ENCODE results near the gene RCBTB2. TPM values are rescaled to one million over a fixed set of nuclear protein-coding genes. Genes with fewer than 3 reads are reported as not detected.
A peak's percentile ranks its signal among the peaks of the same experiment; 100 is the strongest.

The RCBTB2 gene
- total and polyA plus RNA-seq, 7 donors, result 4.2 to 21.9 (median 9.9) TPM

DNA sequence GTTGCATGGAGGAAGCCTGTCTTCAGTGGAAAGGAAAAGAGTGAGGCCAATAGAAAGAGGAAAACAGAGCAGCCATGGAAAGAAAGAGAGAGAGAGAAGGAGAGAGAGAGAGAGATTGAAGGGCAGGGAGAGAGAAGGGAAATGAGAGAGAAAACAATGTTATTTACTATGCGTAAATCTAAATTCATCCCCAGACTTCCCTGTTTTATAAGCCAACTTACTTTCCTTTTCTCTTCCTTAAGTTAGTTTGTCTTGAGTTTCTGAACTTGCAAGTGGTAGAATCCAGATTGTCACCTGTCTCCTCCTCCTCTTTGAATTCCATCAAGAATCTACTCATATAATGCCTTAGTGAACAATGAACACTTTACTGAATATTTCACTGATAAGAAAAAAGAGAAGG, 16.8 kb upstream of the RCBTB2 start:
- intact Hi-C loops (cut with DNase I), result no loop called here
- H3K36me3 ChIP-seq, result no peaks in the 10 kb centered on the region
- H3K9me3 ChIP-seq, result peaks cover 0 to 19% (median 0%) of the 10 kb centered on the region in 4 donors
- no peak overlapping the region for H3K27ac ChIP-seq
- H3K4me3 ChIP-seq, result no peak overlapping the region
- H3K4me1 ChIP-seq, result no peaks in the 10 kb centered on the region
- no peak for DNase-seq
- H3K27me3 ChIP-seq, result no peaks in the 10 kb centered on the region
- WGBS, 2 donors, result 88 to 95% methylated on average over 1 of the region's 1 CpG
- TF ChIP-seq, protein P1, sequence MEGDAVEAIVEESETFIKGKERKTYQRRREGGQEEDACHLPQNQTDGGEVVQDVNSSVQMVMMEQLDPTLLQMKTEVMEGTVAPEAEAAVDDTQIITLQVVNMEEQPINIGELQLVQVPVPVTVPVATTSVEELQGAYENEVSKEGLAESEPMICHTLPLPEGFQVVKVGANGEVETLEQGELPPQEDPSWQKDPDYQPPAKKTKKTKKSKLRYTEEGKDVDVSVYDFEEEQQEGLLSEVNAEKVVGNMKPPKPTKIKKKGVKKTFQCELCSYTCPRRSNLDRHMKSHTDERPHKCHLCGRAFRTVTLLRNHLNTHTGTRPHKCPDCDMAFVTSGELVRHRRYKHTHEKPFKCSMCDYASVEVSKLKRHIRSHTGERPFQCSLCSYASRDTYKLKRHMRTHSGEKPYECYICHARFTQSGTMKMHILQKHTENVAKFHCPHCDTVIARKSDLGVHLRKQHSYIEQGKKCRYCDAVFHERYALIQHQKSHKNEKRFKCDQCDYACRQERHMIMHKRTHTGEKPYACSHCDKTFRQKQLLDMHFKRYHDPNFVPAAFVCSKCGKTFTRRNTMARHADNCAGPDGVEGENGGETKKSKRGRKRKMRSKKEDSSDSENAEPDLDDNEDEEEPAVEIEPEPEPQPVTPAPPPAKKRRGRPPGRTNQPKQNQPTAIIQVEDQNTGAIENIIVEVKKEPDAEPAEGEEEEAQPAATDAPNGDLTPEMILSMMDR (IDR thresholded peaks at IDR 0.05), result no peak
- TF ChIP-seq POLR2AphosphoS5 (IDR thresholded peaks at IDR 0.05) (no peak), EP300 (IDR thresholded peaks at IDR 0.05) (no peak), POLR2A (IDR thresholded peaks at IDR 0.05) (no peak)

DNA sequence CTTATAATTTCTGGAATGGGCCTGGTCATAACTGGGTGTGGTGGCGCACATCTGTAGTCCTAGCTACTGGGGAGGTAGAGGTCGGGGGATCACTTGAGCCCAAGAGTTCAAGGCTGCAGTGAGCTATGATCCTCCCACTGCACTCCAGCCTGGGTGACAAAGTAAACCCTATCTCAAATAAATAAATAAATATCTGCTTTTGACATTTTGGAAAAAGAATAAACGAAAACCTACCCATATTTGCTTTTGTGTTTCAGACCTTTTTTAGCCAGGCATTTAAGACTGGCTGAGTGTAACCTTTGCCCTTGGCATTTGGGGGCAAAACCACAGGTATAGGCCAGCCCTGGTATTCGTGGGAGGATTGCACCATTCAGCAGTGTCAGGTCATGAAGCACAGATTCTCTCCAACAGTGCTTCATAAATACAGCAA, 14.8 kb upstream of the RCBTB2 start:
- no peak overlapping the region for H3K4me3 ChIP-seq
- intact Hi-C loops (cut with DNase I), result no loop called here
- 69 to 84% methylated on average over 4 of the region's 4 CpGs for WGBS, 2 donors
- H3K4me1 ChIP-seq, result peaks cover 0 to 6% (median 5%) of the 10 kb centered on the region in 4 donors
- H3K9me3 ChIP-seq, result peaks cover 0 to 18% (median 0%) of the 10 kb centered on the region in 4 donors
- TF ChIP-seq POLR2AphosphoS5 (IDR thresholded peaks at IDR 0.05) (no peak), EP300 (IDR thresholded peaks at IDR 0.05) (no peak), POLR2A (IDR thresholded peaks at IDR 0.05) (no peak)
- TF ChIP-seq, protein P1 (IDR thresholded peaks at IDR 0.05), result no peak
- H3K27me3 ChIP-seq, result no peaks in the 10 kb centered on the region
- no peak for DNase-seq
- no peak overlapping the region for H3K27ac ChIP-seq
- H3K36me3 ChIP-seq, result no peaks in the 10 kb centered on the region

DNA sequence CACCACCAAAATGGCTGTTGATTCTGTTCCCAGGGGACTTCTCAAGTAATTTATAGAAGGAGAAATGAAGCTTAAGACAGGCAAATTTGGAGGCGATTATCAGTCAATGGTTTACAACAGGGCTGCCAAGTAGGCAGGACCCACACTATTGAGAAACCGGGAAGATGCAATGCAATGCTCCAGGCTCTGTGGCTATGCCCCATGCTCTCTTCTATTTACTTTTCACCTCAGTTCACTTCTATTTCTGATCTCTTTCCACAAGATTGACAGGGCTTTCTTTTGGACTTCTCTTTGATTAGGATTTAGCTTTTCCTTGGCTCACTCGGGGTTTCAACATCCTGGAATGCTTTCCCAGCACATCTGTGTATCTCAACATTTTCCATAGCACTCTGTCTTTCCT, 12.7 kb upstream of the RCBTB2 start:
- H3K27ac ChIP-seq, result no peak overlapping the region
- peaks cover 0 to 12% (median 11%) of the 10 kb centered on the region in 4 donors for H3K4me1 ChIP-seq
- no peaks in the 10 kb centered on the region for H3K36me3 ChIP-seq
- DNase-seq, result no peak
- intact Hi-C loops (cut with DNase I), result no loop called here
- H3K9me3 ChIP-seq, result no peaks in the 10 kb centered on the region
- no peaks in the 10 kb centered on the region for H3K27me3 ChIP-seq
- no peak for TF ChIP-seq EP300 (IDR thresholded peaks at IDR 0.05)
- TF ChIP-seq, protein P1 (IDR thresholded peaks at IDR 0.05), result no peak
- TF ChIP-seq POLR2AphosphoS5 (IDR thresholded peaks at IDR 0.05), result no peak
- no peak for TF ChIP-seq POLR2A (IDR thresholded peaks at IDR 0.05)
- WGBS, 2 donors, result 86 to 92% methylated on average over 3 of the region's 3 CpGs
- H3K4me3 ChIP-seq, result no peak overlapping the region

DNA sequence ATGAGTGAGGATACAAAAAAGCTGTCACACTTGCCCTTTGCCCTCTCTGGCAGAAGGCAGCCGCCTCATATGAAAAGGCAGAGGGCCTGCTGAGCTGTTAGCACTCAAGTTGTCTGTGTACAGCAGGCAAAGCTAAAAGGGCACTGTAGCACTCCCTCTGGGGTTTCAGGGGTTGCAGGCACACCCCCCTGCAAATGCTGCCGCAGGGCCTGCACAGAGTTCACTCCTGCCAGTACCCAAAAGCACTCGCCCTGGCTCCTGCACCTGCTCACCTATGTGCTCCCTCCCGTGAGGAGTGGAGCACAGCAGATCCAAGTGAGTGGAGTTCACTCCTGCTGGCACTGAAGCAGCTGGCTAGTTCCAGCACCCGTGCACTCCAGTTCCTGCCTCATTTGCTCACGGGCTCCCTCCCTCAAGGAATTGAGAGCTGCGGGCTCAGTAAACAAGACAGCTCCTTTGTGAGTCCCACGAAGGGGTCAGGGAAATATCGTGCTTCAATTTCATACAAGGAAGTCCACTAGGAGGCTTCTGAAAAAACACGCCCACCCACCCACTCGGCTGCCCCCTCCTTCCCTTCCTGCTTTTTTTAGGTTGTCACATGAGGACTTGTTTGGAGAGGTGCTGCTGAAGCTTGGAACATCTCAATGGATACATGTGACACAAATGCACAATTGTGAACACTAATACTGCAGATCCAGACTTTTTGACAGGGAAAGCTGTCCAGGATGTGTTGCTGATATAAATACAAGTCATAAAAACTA, 9.9 kb upstream of the RCBTB2 start:
- Histone ChIP-seq H3K27me3 (no peaks in the 10 kb centered on the region), H3K36me3 (no peaks in the 10 kb centered on the region), H3K27ac (peak overlapping the region; percentile 43 to 66 (median 58)), H3K4me1 (peaks cover 0 to 12% (median 11%) of the 10 kb centered on the region in 4 donors), H3K4me3 (peak overlapping the region in 1 of 4 donors; percentile 2), H3K9me3 (no peaks in the 10 kb centered on the region)
- intact Hi-C loops (cut with DNase I), result no loop called here
- peak; percentile 81 for DNase-seq
- WGBS, 2 donors, result 6 to 21% methylated on average over 11 of the region's 11 CpGs
- no peak for TF ChIP-seq EP300 (IDR thresholded peaks at IDR 0.05)
- TF ChIP-seq POLR2A (IDR thresholded peaks at IDR 0.05), result no peak
- TF ChIP-seq POLR2AphosphoS5 (IDR thresholded peaks at IDR 0.05), result peak in 1 of 4 donors; percentile 38
- TF ChIP-seq, protein P1 (IDR thresholded peaks at IDR 0.05), result no peak
